T-helper 2 cell treated with Interferon-gamma antibody and Interleukin-4, amounts not matched to agents 5 μg/mL and 100 μg/mL, for 36 hours (primary cell): ENCODE measurements around the gene NTRK1.
"Not testable (repeated sequence)": the region's sequence is repeated elsewhere in the genome, so short reads cannot be mapped to it uniquely, and the experiment has no call there.

Experiments used
- DNase-seq: peaks from one replicate; pipeline ENCODE4 v3.0.0; 2021; ENCODE audit warnings: low spot score
- H3K27ac Mint-ChIP-seq: one replicate; pipeline ENCODE4 v1.8.0; 2021; ENCODE audit warnings: mild to moderate bottlenecking, mixed read lengths
- H3K27me3 Mint-ChIP-seq: one replicate; pipeline ENCODE4 v1.8.0; 2021; ENCODE audit warnings: low read depth, mixed read lengths
- H3K36me3 Mint-ChIP-seq: one replicate; pipeline ENCODE4 v1.8.0; 2021; ENCODE audit warnings: low read depth, mixed read lengths
- H3K4me1 Mint-ChIP-seq: one replicate; pipeline ENCODE4 v1.8.0; 2021; ENCODE audit warnings: low read depth, mixed read lengths
- H3K4me3 Mint-ChIP-seq: one replicate; pipeline ENCODE4 v1.8.0; 2022; ENCODE audit warnings: mild to moderate bottlenecking, moderate library complexity, mixed read lengths
- H3K9me3 Mint-ChIP-seq: one replicate; pipeline ENCODE4 v1.8.0; 2021; ENCODE audit warnings: mixed read lengths

The NTRK1 gene

GRCh38 chr1:156922986-156923669 lies 62.5 kb downstream of the NTRK1 start:
- Mint-ChIP-seq H3K4me1 (peaks cover 10% of the 10 kb centered on the region), H3K4me3 (no peak overlapping the region), H3K27ac (no peak overlapping the region), H3K9me3 (no peaks in the 10 kb centered on the region), H3K36me3 (no peaks in the 10 kb centered on the region), H3K27me3 (peaks cover 89% of the 10 kb centered on the region)
- no peak for DNase-seq

DNA sequence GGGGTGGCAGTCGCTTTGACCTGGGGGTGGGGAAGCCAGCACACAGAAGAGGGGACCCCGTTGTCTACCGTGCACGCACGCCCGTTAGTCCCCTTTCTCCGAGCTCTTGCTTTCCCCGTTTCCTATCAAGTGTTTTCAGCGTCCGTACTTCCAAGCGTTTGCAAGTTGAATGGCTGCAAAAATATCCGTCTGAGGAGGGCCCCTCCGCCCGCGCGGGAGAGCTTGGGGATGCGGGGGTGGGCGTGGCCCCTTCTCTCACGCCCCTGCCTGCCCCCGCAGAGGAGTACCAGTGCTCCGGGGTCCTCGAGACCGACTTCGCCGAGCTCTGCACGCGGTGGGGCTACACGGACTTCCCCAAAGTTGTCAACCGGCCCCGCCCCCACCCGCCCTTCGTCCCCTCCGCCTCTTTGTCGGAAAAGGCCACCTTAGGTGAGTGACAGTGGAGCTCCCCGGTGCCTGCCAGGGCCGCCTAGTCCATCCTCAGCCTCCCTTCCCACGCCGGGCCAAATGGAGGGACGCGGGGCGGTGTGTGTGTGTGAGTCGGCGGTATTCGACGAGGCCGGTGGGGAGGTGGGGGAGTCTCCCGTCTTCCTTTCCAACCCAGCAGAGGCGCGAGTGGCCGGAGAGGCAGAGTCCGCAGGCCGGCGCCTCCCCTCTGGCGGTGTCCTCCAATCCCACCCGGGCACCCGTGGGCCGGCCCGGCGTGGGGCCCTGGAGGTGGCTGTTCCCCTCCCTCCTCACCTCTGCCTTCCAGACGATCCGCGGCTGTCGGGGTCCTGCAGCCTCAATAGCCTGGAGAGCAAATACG lies 63.2 kb downstream of the NTRK1 start:
- peaks cover 12% of the 10 kb centered on the region for H3K4me1 Mint-ChIP-seq
- no peak overlapping the region for H3K4me3 Mint-ChIP-seq
- DNase-seq, result no peak
- H3K36me3 Mint-ChIP-seq, result no peaks in the 10 kb centered on the region
- H3K27me3 Mint-ChIP-seq, result peaks cover 90% of the 10 kb centered on the region
- no peaks in the 10 kb centered on the region for H3K9me3 Mint-ChIP-seq
- no peak overlapping the region for H3K27ac Mint-ChIP-seq

- DNase-seq, result no peak
- no peak overlapping the region for H3K4me3 Mint-ChIP-seq
These were observed 64.0 kb downstream of the NTRK1 start for GRCh38 chr1:156924478-156925153.

GRCh38 chr1:156925154-156926010 lies 64.7 kb downstream of the NTRK1 start:
- no peak for DNase-seq
- Mint-ChIP-seq H3K4me1 (peaks cover 12% of the 10 kb centered on the region), H3K4me3 (no peak overlapping the region), H3K27ac (no peak overlapping the region), H3K9me3 (no peaks in the 10 kb centered on the region), H3K36me3 (no peaks in the 10 kb centered on the region), H3K27me3 (peaks cover 90% of the 10 kb centered on the region)

More at GRCh38 chr1:156924478-156925153, 64.0 kb downstream of the NTRK1 start:
- H3K27ac Mint-ChIP-seq, result no peak overlapping the region
- H3K27me3 Mint-ChIP-seq, result peaks cover 91% of the 10 kb centered on the region
- peaks cover 12% of the 10 kb centered on the region for H3K4me1 Mint-ChIP-seq
- H3K36me3 Mint-ChIP-seq, result no peaks in the 10 kb centered on the region
- H3K9me3 Mint-ChIP-seq, result no peaks in the 10 kb centered on the region

GRCh38 chr1:156926175-156926574 lies 65.5 kb downstream of the NTRK1 start:
- H3K27me3 Mint-ChIP-seq, result peaks cover 88% of the 10 kb centered on the region
- no peak overlapping the region for H3K27ac Mint-ChIP-seq
- DNase-seq, result peak; percentile 63
- H3K4me1 Mint-ChIP-seq, result peaks cover 12% of the 10 kb centered on the region
- no peak overlapping the region for H3K4me3 Mint-ChIP-seq
- no peaks in the 10 kb centered on the region for H3K9me3 Mint-ChIP-seq
- H3K36me3 Mint-ChIP-seq, result no peaks in the 10 kb centered on the region

DNA sequence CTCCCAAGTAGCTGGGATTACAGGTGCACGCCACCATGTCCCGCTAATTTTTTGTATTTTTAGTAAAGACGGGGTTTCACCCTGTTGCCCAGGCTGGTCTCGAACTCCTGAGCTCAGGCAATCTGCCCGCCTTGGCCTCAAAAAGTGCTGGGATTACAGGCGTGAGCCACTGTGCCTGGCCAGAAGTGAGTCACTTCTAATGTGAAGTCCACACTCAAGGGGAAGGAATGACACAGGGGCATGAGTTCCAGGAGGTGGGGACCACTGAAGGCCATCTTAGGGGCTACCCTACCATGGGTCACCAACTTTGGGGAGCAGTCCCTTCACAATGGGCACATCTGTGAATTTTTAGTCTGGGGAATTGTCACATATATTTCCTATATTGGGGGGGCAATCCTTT lies 66.0 kb downstream of the NTRK1 start:
- not testable (repeated sequence) for DNase-seq, H3K36me3 Mint-ChIP-seq, H3K9me3 Mint-ChIP-seq, H3K27ac Mint-ChIP-seq, H3K4me3 Mint-ChIP-seq
- H3K27me3 Mint-ChIP-seq, result peaks cover 88% of the 10 kb centered on the region
- H3K4me1 Mint-ChIP-seq, result peaks cover 16% of the 10 kb centered on the region

DNA sequence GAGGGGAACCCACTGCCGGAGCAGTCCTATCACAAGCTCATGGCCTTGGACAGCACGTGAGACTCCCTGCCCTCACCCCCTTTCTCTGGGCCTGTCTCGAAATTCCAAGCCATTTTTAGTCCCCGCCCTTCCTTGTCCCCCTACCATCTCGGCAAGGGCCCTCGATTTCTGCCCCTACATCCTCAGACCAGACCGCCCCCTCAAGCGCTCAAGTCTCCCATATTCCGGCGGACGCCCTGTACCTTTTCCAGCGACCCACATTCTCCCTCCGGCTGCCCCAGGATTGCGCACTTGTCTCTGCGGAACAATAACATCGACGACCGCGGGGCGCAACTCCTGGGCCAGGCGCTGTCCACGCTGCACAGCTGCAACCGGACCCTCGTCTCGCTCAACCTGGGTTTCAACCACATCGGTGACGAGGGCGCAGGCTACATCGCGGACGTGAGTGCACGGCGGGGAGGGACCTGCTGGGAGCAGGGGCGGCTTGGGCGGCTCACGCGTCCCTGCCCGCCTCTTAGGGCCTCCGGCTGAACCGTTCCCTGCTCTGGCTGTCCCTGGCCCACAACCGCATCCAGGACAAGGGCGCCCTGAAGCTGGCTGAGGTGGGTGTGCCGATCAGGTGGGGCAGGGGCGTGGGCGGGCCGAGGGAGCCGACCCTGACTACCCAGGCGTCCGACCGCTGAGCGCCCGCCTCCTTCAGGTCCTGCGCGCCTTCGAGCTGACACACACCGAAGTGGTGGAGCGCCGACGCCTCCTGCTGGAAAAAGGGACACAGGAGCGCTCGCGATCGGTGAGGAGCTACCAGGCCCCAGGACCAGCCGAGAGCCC lies 66.8 kb downstream of the NTRK1 start:
- no peak overlapping the region for H3K27ac Mint-ChIP-seq
- peaks cover 80% of the 10 kb centered on the region for H3K27me3 Mint-ChIP-seq
- no peaks in the 10 kb centered on the region for H3K36me3 Mint-ChIP-seq
- H3K9me3 Mint-ChIP-seq, result no peaks in the 10 kb centered on the region
- peak; percentile 62 for DNase-seq
- H3K4me3 Mint-ChIP-seq, result peak overlapping the region; percentile 25
- H3K4me1 Mint-ChIP-seq, result peaks cover 16% of the 10 kb centered on the region

DNA sequence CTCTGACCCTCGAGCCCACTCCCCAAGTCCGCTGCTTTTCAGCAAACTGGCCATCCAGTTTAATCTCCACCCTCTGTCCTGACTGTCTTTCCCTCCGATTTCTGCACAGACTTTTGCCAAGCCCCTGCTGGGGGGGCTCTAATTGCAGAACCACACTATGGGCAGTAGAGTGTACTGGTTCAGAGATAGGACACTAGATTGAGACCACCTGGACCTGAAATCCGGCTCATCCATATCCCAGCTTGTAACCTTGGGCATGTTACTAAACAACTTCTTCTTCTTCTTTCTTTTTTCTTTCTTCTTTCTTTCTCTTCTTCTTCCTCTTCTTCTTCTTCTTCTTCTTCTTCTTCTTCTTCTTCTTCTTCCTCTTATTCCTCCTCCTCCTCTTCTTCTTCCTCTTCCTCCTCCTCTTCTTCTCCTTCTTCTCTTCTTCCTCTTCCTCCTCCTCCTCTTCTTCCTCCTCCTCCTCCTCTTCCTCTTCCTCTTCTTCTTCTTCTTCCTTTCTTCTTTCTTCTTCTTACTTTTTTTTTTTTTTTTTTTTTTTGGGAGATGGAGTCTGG lies 67.5 kb downstream of the NTRK1 start:
- H3K9me3 Mint-ChIP-seq, result no peaks in the 10 kb centered on the region
- H3K27ac Mint-ChIP-seq, result peak overlapping the region; percentile 10
- no peaks in the 10 kb centered on the region for H3K36me3 Mint-ChIP-seq
- H3K4me3 Mint-ChIP-seq, result peak overlapping the region; percentile 25
- DNase-seq, result no peak
- H3K27me3 Mint-ChIP-seq, result peaks cover 77% of the 10 kb centered on the region
- H3K4me1 Mint-ChIP-seq, result peaks cover 16% of the 10 kb centered on the region

DNA sequence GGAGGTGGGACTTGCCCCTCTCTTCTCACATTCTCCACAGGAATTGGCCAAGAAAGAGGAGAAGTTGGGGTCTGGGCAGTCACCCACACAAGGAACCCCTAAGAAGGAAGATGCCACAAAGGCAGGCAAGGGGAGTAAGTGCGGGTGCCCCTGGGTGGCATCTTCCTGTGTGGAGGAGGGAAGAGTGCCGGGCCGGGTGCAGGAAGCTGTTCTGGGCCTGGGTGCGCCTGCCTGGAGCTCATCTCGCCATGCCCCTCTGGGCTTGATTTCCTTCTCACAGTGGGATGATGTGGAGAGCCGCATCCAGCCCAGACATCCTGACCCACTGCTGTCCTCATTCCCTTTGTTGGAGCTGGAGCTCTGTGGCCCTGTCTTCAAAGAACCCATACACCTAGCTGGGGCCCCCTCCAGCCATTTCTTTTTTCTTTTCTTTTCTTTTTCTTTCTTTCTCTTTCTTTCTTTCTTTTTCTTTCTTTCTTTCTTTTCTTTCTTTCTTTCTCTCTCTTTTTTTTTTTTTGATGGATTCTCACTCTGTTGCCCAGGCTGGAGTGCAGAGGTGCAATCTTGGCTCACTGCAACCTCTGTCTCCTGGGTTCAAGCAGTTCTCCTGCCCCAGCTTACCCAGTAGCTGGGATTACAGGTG lies 69.1 kb downstream of the NTRK1 start:
- Mint-ChIP-seq H3K27ac (no peak overlapping the region), H3K36me3 (no peaks in the 10 kb centered on the region), H3K9me3 (no peaks in the 10 kb centered on the region), H3K4me3 (no peak overlapping the region), H3K4me1 (peaks cover 13% of the 10 kb centered on the region), H3K27me3 (peaks cover 69% of the 10 kb centered on the region)
- DNase-seq, result no peak

DNA sequence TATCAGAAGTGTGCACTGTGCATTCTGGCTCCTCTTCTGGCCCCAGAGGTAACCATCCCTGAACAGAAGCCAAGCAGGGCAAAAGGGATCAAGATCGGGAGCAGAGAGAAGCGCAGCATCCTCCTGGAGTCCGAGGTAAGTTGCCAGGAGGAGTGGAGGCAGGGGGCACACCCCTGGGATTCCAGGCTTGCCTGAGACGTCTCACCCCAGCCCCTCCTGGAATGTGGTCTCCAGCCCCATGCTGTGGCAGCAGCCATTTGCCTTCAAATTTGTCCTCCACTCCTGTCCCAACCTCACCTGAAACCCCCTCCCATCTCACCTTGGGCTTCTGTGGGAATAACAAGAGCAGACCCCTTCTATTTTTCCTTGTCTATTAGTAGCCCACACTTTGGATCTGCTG lies 69.8 kb downstream of the NTRK1 start:
- Mint-ChIP-seq H3K36me3 (no peaks in the 10 kb centered on the region), H3K4me1 (peaks cover 13% of the 10 kb centered on the region), H3K27me3 (peaks cover 61% of the 10 kb centered on the region), H3K27ac (no peak overlapping the region), H3K9me3 (no peaks in the 10 kb centered on the region), H3K4me3 (no peak overlapping the region)
- no peak for DNase-seq
